H1 (cell line): Measurements from ENCODE around the gene KRTAP10-4. TPM values are rescaled to one million over a fixed set of nuclear protein-coding genes. Genes with fewer than 3 reads are reported as not detected.

Source experiments
- CTCF ChIA-PET: fragments of 300-600 bp; sonication (Branson Sonifier 250); formaldehyde crosslinking; loops from one replicate; lab custom pipeline; 2021; ENCODE audit not compliant: partially characterized antibody; lab: Charles Lee
- POLR2A ChIA-PET: fragments of 300-600 bp; sonication (Branson Sonifier 250); formaldehyde crosslinking; loops from one replicate; lab custom pipeline; 2021; ENCODE audit warnings: inconsistent platforms; ENCODE audit not compliant: partially characterized antibody; lab: Charles Lee
- DNase-seq, 2 experiments: peaks; one replicate each; pipeline versions ENCODE4 v3.0.0 to v3.0.0-alpha.2; 2010 to 2022; ENCODE audit warnings: low spot score in 2 of 2, low read depth in 1 of 2, mixed read lengths in 1 of 2
- FAIRE-seq: peaks from 2 replicates; lab custom pipeline; 2011; peaks lifted over from hg19 to GRCh38; lab: Jason Lieb, UNC
- H2AFZ ChIP-seq: 2 replicates; pipeline ENCODE4 v1.8.1; 2012; ENCODE audit warnings: low read length, inconsistent platforms
- H2AK5ac ChIP-seq: 2 replicates; pipeline ENCODE4 v1.6.1; 2013; ENCODE audit warnings: low read depth, low read length
- H2BK120ac ChIP-seq: replicated peaks from 2 replicates; pipeline ENCODE3; 2013; ENCODE audit warnings: low read depth, low read length, inconsistent platforms
- H2BK12ac ChIP-seq: 2 replicates; pipeline ENCODE4 v1.6.1; 2013; ENCODE audit warnings: low read depth, low read length
- H2BK15ac ChIP-seq: 2 replicates; pipeline ENCODE4 v1.6.1; 2013; ENCODE audit warnings: low read length
- H2BK20ac ChIP-seq: 2 replicates; pipeline ENCODE4 v1.6.1; 2013; ENCODE audit warnings: low read length
- H2BK5ac ChIP-seq: 2 replicates; pipeline ENCODE4 v1.6.1; 2013; ENCODE audit warnings: low read depth, low read length
- H3K14ac ChIP-seq: 2 replicates; pipeline ENCODE4 v1.6.1; 2013; ENCODE audit warnings: inconsistent platforms; ENCODE audit not compliant: insufficient read length
- H3K18ac ChIP-seq: 2 replicates; pipeline ENCODE4 v1.6.1; 2013; ENCODE audit warnings: low read length; ENCODE audit errors: extremely low read depth
- H3K23ac ChIP-seq: 2 replicates; pipeline ENCODE4 v1.6.1; 2013; ENCODE audit warnings: inconsistent platforms; ENCODE audit not compliant: insufficient read length
- H3K23me2 ChIP-seq: 2 replicates; pipeline ENCODE4 v1.6.1; 2013; ENCODE audit warnings: low read depth, low read length
- H3K27ac ChIP-seq: 2 replicates; pipeline ENCODE4 v1.6.1; 2011; ENCODE audit warnings: low read depth, low read length, inconsistent platforms
- H3K27me3 ChIP-seq, 4 experiments: replicated peaks in 1 of 4; 1 replicate in 1 of 4; 2 replicates in 3 of 4; pipeline versions ENCODE4 v1.6.1 to v1.8.1; 2011 to 2013; ENCODE audit warnings: low read length in 3 of 4, mild to moderate bottlenecking in 3 of 4, inconsistent platforms in 2 of 4, mixed read lengths in 2 of 4, moderate library complexity in 1 of 4; ENCODE audit not compliant: control insufficient read depth in 3 of 4, insufficient read depth in 3 of 4; ENCODE audit errors: extremely low read depth in 1 of 4
- H3K36me3 ChIP-seq, 4 experiments: 2 replicates each; pipeline versions ENCODE4 v1.6.1 to v1.8.1; 2011 to 2013; ENCODE audit warnings: mild to moderate bottlenecking in 4 of 4, low read length in 3 of 4, moderate library complexity in 2 of 4, control low read depth in 1 of 4, inconsistent platforms in 1 of 4; ENCODE audit not compliant: insufficient read depth in 4 of 4, control insufficient read depth in 2 of 4
- H3K4ac ChIP-seq: replicated peaks from 2 replicates; pipeline ENCODE3; 2013; ENCODE audit warnings: low read length, low read depth, mixed read lengths, inconsistent platforms; ENCODE audit not compliant: insufficient read length
- H3K4me1 ChIP-seq, 4 experiments: replicated peaks in 1 of 4; 1 replicate in 1 of 4; 2 replicates in 3 of 4; pipeline versions ENCODE4 v1.6.1 to v1.8.1; 2011 to 2013; ENCODE audit warnings: low read length in 3 of 4, inconsistent platforms in 2 of 4, mixed read lengths in 1 of 4; ENCODE audit not compliant: insufficient read depth in 4 of 4, control insufficient read depth in 3 of 4
- H3K4me2 ChIP-seq, 2 experiments: 2 replicates each; pipeline versions ENCODE4 v1.6.1 to v1.8.1; 2011 to 2013; ENCODE audit warnings: low read depth in 2 of 2, low read length in 2 of 2, control low read depth in 1 of 2, inconsistent platforms in 1 of 2, mild to moderate bottlenecking in 1 of 2; ENCODE audit not compliant: insufficient read depth in 1 of 2
- H3K4me3 ChIP-seq, 4 experiments: fragments of 200-600, 300-600 bp in 1 of 4; sonication (generic), shearing (Covaris generic), sonication (Bioruptor Twin) in 1 of 4; 2 replicates each; pipeline versions ENCODE4 v1.5.1 to v1.8.1; 2011 to 2016; ENCODE audit warnings: low read length in 4 of 4, low read depth in 3 of 4, control low read depth in 2 of 4, inconsistent platforms in 2 of 4, mild to moderate bottlenecking in 2 of 4, mixed read lengths in 1 of 4, moderate library complexity in 1 of 4; ENCODE audit not compliant: insufficient read depth in 2 of 4; ENCODE audit errors: extremely low read depth in 1 of 4
- H3K56ac ChIP-seq: replicated peaks from 2 replicates; pipeline ENCODE3; 2013; ENCODE audit warnings: low read depth, mild to moderate bottlenecking, mixed read lengths, low read length, inconsistent platforms; ENCODE audit not compliant: insufficient read length
- H3K79me1 ChIP-seq: 2 replicates; pipeline ENCODE4 v1.6.1; 2013; ENCODE audit warnings: low read depth, low read length, control low read depth
- H3K79me2 ChIP-seq, 2 experiments: 2 replicates each; pipeline versions ENCODE4 v1.6.1 to v1.8.1; 2012 to 2013; ENCODE audit warnings: low read length in 2 of 2, mild to moderate bottlenecking in 2 of 2, inconsistent platforms in 1 of 2; ENCODE audit not compliant: insufficient read depth in 2 of 2, control insufficient read depth in 1 of 2
- H3K9ac ChIP-seq, 4 experiments: replicated peaks in 1 of 4; 1 replicate in 1 of 4; 2 replicates in 3 of 4; pipeline versions ENCODE4 v1.6.1 to v1.8.1; 2011 to 2013; ENCODE audit warnings: low read depth in 3 of 4, low read length in 3 of 4, control low read depth in 2 of 4, mild to moderate bottlenecking in 2 of 4, moderate library complexity in 2 of 4, inconsistent platforms in 1 of 4; ENCODE audit errors: extremely low read depth in 1 of 4
- H3K9me3 ChIP-seq, 2 experiments: 2 replicates each; pipeline versions ENCODE4 v1.6.1 to v1.8.1; 2012 to 2013; ENCODE audit warnings: mild to moderate bottlenecking in 2 of 2, moderate library complexity in 2 of 2, control low read depth in 1 of 2, inconsistent platforms in 1 of 2, low read depth in 1 of 2, low read length in 1 of 2, mixed read lengths in 1 of 2; ENCODE audit not compliant: insufficient read depth in 2 of 2
- H4K20me1 ChIP-seq, 2 experiments: replicated peaks in 1 of 2; 2 replicates each; pipeline versions ENCODE3 to v1.8.1; 2011 to 2013; ENCODE audit warnings: inconsistent platforms in 2 of 2, low read length in 2 of 2, mild to moderate bottlenecking in 1 of 2; ENCODE audit not compliant: insufficient read depth in 2 of 2, control insufficient read depth in 1 of 2
- H4K5ac ChIP-seq: 2 replicates; pipeline ENCODE4 v1.6.1; 2013; ENCODE audit warnings: low read length, low read depth, mixed read lengths, inconsistent platforms; ENCODE audit not compliant: insufficient read length
- H4K8ac ChIP-seq: 2 replicates; pipeline ENCODE4 v1.8.0; 2013; ENCODE audit warnings: mild to moderate bottlenecking, moderate library complexity, low read length, inconsistent platforms; ENCODE audit not compliant: insufficient read depth; ENCODE audit errors: extremely low read depth
- H4K91ac ChIP-seq: replicated peaks from 2 replicates; pipeline ENCODE3; 2013; ENCODE audit warnings: low read length, mixed read lengths, inconsistent platforms; ENCODE audit not compliant: insufficient read length
- BACH1 ChIP-seq: IDR thresholded peaks from 2 replicates; pipeline ENCODE4 v1.6.1; 2012; ENCODE audit warnings: low read length, improper control_type of control experiment
- BCL11A ChIP-seq, 2 experiments: IDR thresholded peaks; one replicate each; pipeline ENCODE4 v1.6.1; 2011; ENCODE audit warnings: low read depth in 2 of 2, low read length in 2 of 2, mild to moderate bottlenecking in 2 of 2
- CBX5 ChIP-seq: fragments of 300-800, 300-1000 bp; sonication (generic); IDR thresholded peaks from 2 replicates; pipeline ENCODE4 v1.7.1; 2016; ENCODE audit warnings: antibody characterized with exemption, low read length, low read depth
- JUND ChIP-seq: IDR thresholded peaks from 2 replicates; pipeline ENCODE4 v1.6.1; 2011; ENCODE audit warnings: mild to moderate bottlenecking, improper control_type of control experiment, low read length
- POLR2A ChIP-seq, 2 experiments: IDR thresholded peaks; 1 replicate in 1 of 2; 2 replicates in 1 of 2; pipeline ENCODE4 v1.6.1; 2011; ENCODE audit warnings: low read depth in 2 of 2, low read length in 2 of 2, mild to moderate bottlenecking in 2 of 2; ENCODE audit errors: control extremely low read depth in 1 of 2
- RBBP5 ChIP-seq: IDR thresholded peaks from 2 replicates; pipeline ENCODE4 v1.7.1; 2012; ENCODE audit warnings: low read depth, mild to moderate bottlenecking, inconsistent platforms, low read length, moderate library complexity, borderline replicate concordance
- RXRA ChIP-seq: IDR thresholded peaks from 2 replicates; pipeline ENCODE4 v1.6.1; 2011; ENCODE audit warnings: low read depth, mild to moderate bottlenecking, low read length, moderate library complexity; ENCODE audit not compliant: insufficient read depth
- SAP30 ChIP-seq: fragments of 300-600 bp; sonication (generic); IDR thresholded peaks from 2 replicates; pipeline ENCODE4 v1.7.1; 2012; ENCODE audit warnings: low read length, moderate library complexity, mild to moderate bottlenecking, inconsistent platforms; ENCODE audit not compliant: insufficient read depth, insufficient replicate concordance
- SIX5 ChIP-seq: IDR thresholded peaks from 2 replicates; pipeline ENCODE4 v1.6.1; 2011; ENCODE audit warnings: mild to moderate bottlenecking, low read depth, low read length
- TEAD4 ChIP-seq: IDR thresholded peaks from 2 replicates; pipeline ENCODE4 v1.6.1; 2012; ENCODE audit warnings: low read depth, low read length, inconsistent platforms, mixed read lengths
- WGBS, 2 experiments: shearing (Covaris generic) in 1 of 2; methylation state at CpG; one replicate each; pipeline versions ENCODE4 v1.1.6 to v1.1.7; 2013 to 2015; ENCODE audit warnings: low lambda C conversion rate in 2 of 2, mixed read lengths in 2 of 2, inconsistent platforms in 1 of 2, low coverage in 1 of 2, missing lambda C conversion rate in 1 of 2; ENCODE audit not compliant: insufficient replicate concordance in 2 of 2, insufficient coverage in 1 of 2, insufficient read length in 1 of 2; ENCODE audit errors: extremely low coverage in 1 of 2, missing lambda C conversion rate in 1 of 2; 5-methylcytosine and 5-hydroxymethylcytosine counted together
- polyA plus RNA-seq, 7 experiments: library from polyadenylated mRNA; depleted of rRNA in 3 of 7; stranded (reverse) in 5 of 7; unstranded in 2 of 7; fragments of >200 nt in 5 of 7; fragments of 200-250 nt in 2 of 7; gene quantifications; 1 replicate in 5 of 7; 2 replicates in 1 of 7; 4 replicates in 1 of 7; pipeline versions ENCODE4 v1.2.1 to v1.2.3, GENCODE V29; 2011 to 2013; ENCODE audit warnings: missing spikeins in 2 of 7, mixed read lengths in 2 of 7
- total RNA-seq: library from RNA; stranded (reverse); fragmentation: NEBNext Ultra II Directional; extraction: Animal tissue kit (Norgen Biotek cat#: 25700); gene quantifications from 2 replicates; pipeline ENCODE4 v1.2.1, GENCODE V29; 2021
- TF ChIP-seq, protein P1 (sequence below): IDR thresholded peaks from 2 replicates; pipeline ENCODE4 v1.6.1; 2012; ENCODE audit warnings: inconsistent platforms

KRTAP10-4 gene
- total and polyA plus RNA-seq, 2 of the 8 experiments (the other 6 are each of a cell fraction or from before 2014, with no cell fraction given): not detected

DNA sequence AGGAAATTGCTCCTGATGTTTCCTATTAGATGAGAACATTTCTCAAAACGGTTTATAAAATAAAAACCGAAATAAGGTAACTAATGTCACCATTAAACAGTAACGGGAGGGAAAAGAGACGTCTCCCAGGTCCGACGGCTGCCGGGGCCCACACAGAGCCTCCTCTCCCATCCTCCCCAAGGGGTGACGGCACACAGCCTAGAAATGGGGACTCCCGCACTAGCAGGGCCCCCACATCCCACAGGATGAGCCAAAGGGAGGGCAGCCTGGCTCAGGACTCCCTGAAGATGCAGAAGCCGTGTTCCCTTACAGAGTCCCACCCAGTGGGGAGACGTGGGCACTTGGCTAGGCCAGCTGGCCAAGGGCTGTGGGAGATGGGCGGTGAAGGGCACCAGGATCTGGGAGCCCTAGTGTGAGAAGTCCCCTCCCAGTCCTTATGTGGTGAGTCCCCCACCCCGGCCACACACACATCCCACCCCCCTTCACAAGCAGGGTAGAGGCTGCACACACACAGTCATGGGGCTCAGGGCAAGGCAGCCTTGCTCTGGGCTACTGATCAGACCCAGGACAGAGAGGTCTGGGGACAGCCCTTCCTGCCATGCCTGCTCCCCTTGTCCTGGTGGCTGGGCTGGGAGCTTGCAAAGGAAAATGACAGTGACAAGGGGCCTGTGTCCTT is 18.2 kb upstream of the KRTAP10-4 start:
- H4K5ac ChIP-seq: no peak overlapping the region
- no peak overlapping the region for H2BK5ac ChIP-seq
- no peak overlapping the region for H3K56ac ChIP-seq
- no peaks in the 10 kb centered on the region for H3K79me2 ChIP-seq
- H4K20me1 ChIP-seq: no peaks in the 10 kb centered on the region
- no peak overlapping the region for H2AK5ac ChIP-seq
- no peak overlapping the region for H2BK20ac ChIP-seq
- H3K18ac ChIP-seq: no peak overlapping the region
- H3K27me3 ChIP-seq: no peaks in the 10 kb centered on the region
- no peaks in the 10 kb centered on the region for H3K9me3 ChIP-seq
- no peaks in the 10 kb centered on the region for H3K36me3 ChIP-seq
- H3K4ac ChIP-seq: peak overlapping the region; percentile 72
- no peak overlapping the region for H2BK120ac ChIP-seq
- peak in 1 of 2 experiments; percentile 39 for DNase-seq
- WGBS, 2 experiments: 75% methylated on average over 12 of the region's 13 CpGs; no CpG with 5 or more reads in 1 of the 2 experiments
- TF ChIP-seq TEAD4 (no peak), RXRA (no peak), SIX5 (no peak), BCL11A (IDR thresholded peaks at IDR 0.05; ENCODE audit: low read depth in 2 of 2, low read length in 2 of 2) (no peak), CBX5 (no peak), SAP30 (no peak), JUND (no peak), RBBP5 (no peak), POLR2A (IDR thresholded peaks at IDR 0.05; ENCODE audit: control extremely low read depth in 1 of 2, low read depth in 2 of 2, low read length in 2 of 2) (no peak), BACH1 (no peak)
- TF ChIP-seq, protein P1, sequence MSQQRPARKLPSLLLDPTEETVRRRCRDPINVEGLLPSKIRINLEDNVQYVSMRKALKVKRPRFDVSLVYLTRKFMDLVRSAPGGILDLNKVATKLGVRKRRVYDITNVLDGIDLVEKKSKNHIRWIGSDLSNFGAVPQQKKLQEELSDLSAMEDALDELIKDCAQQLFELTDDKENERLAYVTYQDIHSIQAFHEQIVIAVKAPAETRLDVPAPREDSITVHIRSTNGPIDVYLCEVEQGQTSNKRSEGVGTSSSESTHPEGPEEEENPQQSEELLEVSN: no peak
- no peak overlapping the region for H4K91ac ChIP-seq
- H2AFZ ChIP-seq: no peak overlapping the region
- H3K14ac ChIP-seq: no peak overlapping the region
- no peak overlapping the region for H3K4me3 ChIP-seq
- H4K8ac ChIP-seq: no peak overlapping the region
- peak overlapping the region; percentile 60; the same call in 1 of the 2 replicates for H2BK12ac ChIP-seq
- no peak overlapping the region for H3K9ac ChIP-seq
- H3K23me2 ChIP-seq: no peaks in the 10 kb centered on the region
- ChIA-PET POLR2A (no interaction called here), CTCF (interaction anchor here (0.8 kb wide), 1 partner anchor 25 kb away, joined by 4 read pairs; the partner anchor contains the start of gene KRTAP10-5)
- H3K23ac ChIP-seq: no peak overlapping the region
- H3K27ac ChIP-seq: no peak overlapping the region
- H3K4me1 ChIP-seq: peaks cover 2 to 16% (median 11%) of the 10 kb centered on the region in 4 experiments
- no peaks in the 10 kb centered on the region; the same call in 1 of the 2 replicates for H3K79me1 ChIP-seq
- H2BK15ac ChIP-seq: no peak overlapping the region
- FAIRE-seq: no peak
- H3K4me2 ChIP-seq: no peak overlapping the region
